CD4-positive, CD25-positive, alpha-beta regulatory T cell (primary cell): ENCODE results near the gene GDPD5. TPM values are rescaled to one million over a fixed set of nuclear protein-coding genes. Genes with fewer than 3 reads are reported as not detected.

Source experiments
- ATAC-seq, 2 donors: fragments of 150-1000 bp; cut with Tn5 transposase; one replicate each; pipeline ENCODE4 v1.10.0; 2021; ENCODE audit warnings: low read depth in 2 of 2, moderate number of reproducible peaks in 2 of 2, moderate library complexity in 1 of 2
- DNase-seq, 3 donors: peaks; one replicate each; pipeline versions ENCODE4 v3.0.0 to v3.0.0-alpha.2; 2012 to 2022; ENCODE audit warnings: mixed read lengths in 1 of 3
- H3K27ac ChIP-seq: one replicate; pipeline ENCODE4 v1.7.0; 2013; ENCODE audit warnings: mild to moderate bottlenecking, low read length; ENCODE audit not compliant: insufficient read depth, poor library complexity, severe bottlenecking
- H3K27me3 ChIP-seq: one replicate; pipeline ENCODE4 v1.7.0; 2013; ENCODE audit warnings: low read length; ENCODE audit not compliant: control insufficient read depth, insufficient read depth
- H3K36me3 ChIP-seq: one replicate; pipeline ENCODE4 v1.7.0; 2013; ENCODE audit warnings: mild to moderate bottlenecking, low read length, moderate library complexity; ENCODE audit not compliant: control insufficient read depth, insufficient read depth
- H3K4me1 ChIP-seq: 2 replicates; pipeline ENCODE4 v1.7.0; 2013; ENCODE audit warnings: mild to moderate bottlenecking, low read length; ENCODE audit not compliant: insufficient read depth, control insufficient read depth, poor library complexity, severe bottlenecking
- H3K4me3 ChIP-seq: one replicate; pipeline ENCODE4 v1.7.0; 2013; ENCODE audit warnings: low read depth, mild to moderate bottlenecking, low read length, moderate library complexity
- H3K9me3 ChIP-seq, 2 experiments: 1 replicate in 1 of 2; 2 replicates in 1 of 2; pipeline ENCODE4 v1.7.0; 2013; ENCODE audit warnings: low read length in 2 of 2, mild to moderate bottlenecking in 1 of 2, moderate library complexity in 1 of 2; ENCODE audit not compliant: control insufficient read depth in 2 of 2
- H3K27ac Mint-ChIP-seq, 3 donors: one replicate each; pipeline ENCODE4 v1.8.0; 2020 to 2022; ENCODE audit warnings: mild to moderate bottlenecking in 3 of 3, mixed read lengths in 3 of 3, moderate library complexity in 2 of 3
- H3K27me3 Mint-ChIP-seq: one replicate; pipeline ENCODE4 v1.8.0; 2022; ENCODE audit warnings: mild to moderate bottlenecking, mixed read lengths
- H3K36me3 Mint-ChIP-seq: one replicate; pipeline ENCODE4 v1.8.0; 2020; ENCODE audit warnings: mixed read lengths
- H3K4me1 Mint-ChIP-seq, 4 donors: one replicate each; pipeline ENCODE4 v1.8.0; 2020 to 2022; ENCODE audit warnings: mixed read lengths in 4 of 4, mild to moderate bottlenecking in 1 of 4
- H3K4me3 Mint-ChIP-seq, 4 donors: one replicate each; pipeline ENCODE4 v1.8.0; 2020 to 2022; ENCODE audit warnings: mild to moderate bottlenecking in 4 of 4, mixed read lengths in 4 of 4, moderate library complexity in 3 of 4
- H3K9me3 Mint-ChIP-seq, 7 donors: one replicate each; pipeline ENCODE4 v1.8.0; 2020 to 2022; ENCODE audit warnings: mixed read lengths in 7 of 7, mild to moderate bottlenecking in 3 of 7, moderate library complexity in 2 of 7
- polyA plus RNA-seq, 4 donors: library from polyadenylated mRNA; unstranded; fragments of 300-500 nt; fragmentation: Illumina TruSeq; gene quantifications; one replicate each; pipeline ENCODE4 v1.2.3, GENCODE V29; 2021
- total RNA-seq: library from RNA; stranded (reverse); gene quantifications from one replicate; pipeline ENCODE4 v1.2.3, GENCODE V29; 2022

GDPD5 gene
- total and polyA plus RNA-seq, 5 donors from 2014 or later = 8.0 to 170 (median 21.5) TPM

DNA sequence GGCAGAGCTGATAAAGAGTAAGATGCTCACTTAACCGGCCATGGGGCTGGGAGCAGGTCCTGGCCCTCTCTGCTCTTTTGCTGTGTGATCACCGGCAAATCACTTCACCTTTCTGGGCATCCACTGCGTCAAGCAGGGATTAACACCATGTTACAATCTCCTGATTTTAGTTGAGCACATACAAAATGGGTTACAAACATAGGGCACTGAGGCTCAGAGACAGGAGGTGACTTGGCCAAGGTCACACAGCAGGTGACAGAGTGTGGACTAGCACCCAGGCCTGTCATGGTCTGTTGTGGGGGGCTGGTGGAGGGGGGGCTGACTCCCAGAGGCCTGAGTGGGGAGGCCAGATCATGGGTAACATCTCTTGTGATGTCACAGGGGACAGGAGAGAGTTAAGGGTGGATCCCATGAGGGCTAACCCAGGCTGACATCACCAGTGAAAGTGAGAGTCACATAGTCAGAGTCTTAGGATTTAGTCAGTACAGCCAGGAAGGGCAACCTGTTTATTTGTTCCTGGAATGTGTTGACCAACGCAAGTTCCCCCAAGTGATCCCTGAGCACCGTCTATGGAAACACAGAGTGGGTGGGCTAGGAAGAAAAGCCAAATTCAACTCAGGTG lies 27.8 kb downstream of the GDPD5 start:
- Mint-ChIP-seq H3K36me3 (peaks cover 7% of the 10 kb centered on the region), H3K4me1 (peaks cover 0 to 29% (median 19%) of the 10 kb centered on the region in 4 donors), H3K4me3 (no peak overlapping the region), H3K9me3 (no peaks in the 10 kb centered on the region), H3K27me3 (no peaks in the 10 kb centered on the region), H3K27ac (peak overlapping the region in 2 of 3 donors; percentile 38 to 89)
- ATAC-seq (no peak), DNase-seq (no peak)
- Histone ChIP-seq H3K4me3 (no peak overlapping the region), H3K9me3 (no peaks in the 10 kb centered on the region), H3K36me3 (no peaks in the 10 kb centered on the region), H3K27ac (no peak overlapping the region), H3K4me1 (no peaks in the 10 kb centered on the region), H3K27me3 (no peaks in the 10 kb centered on the region)

- Histone ChIP-seq H3K4me1 (peaks cover 15% of the 10 kb centered on the region), H3K27ac (no peak overlapping the region), H3K9me3 (no peaks in the 10 kb centered on the region), H3K27me3 (no peaks in the 10 kb centered on the region), H3K36me3 (no peaks in the 10 kb centered on the region), H3K4me3 (no peak overlapping the region)
- Mint-ChIP-seq H3K4me3 (no peak overlapping the region), H3K4me1 (peaks cover 0 to 36% (median 22%) of the 10 kb centered on the region in 4 donors), H3K36me3 (peaks cover 7% of the 10 kb centered on the region), H3K27ac (peak overlapping the region in 1 of 3 donors; percentile 59), H3K27me3 (no peaks in the 10 kb centered on the region), H3K9me3 (no peaks in the 10 kb centered on the region)
- DNase-seq (no peak), ATAC-seq (no peak)
Observed at GRCh38 chr11:75496305-75496752, 29.4 kb downstream of the GDPD5 start.

GRCh38 chr11:75495749-75496304 lies 29.9 kb downstream of the GDPD5 start:
- Histone ChIP-seq H3K4me3 (no peak overlapping the region), H3K36me3 (no peaks in the 10 kb centered on the region), H3K27ac (no peak overlapping the region), H3K9me3 (no peaks in the 10 kb centered on the region), H3K4me1 (peaks cover 15% of the 10 kb centered on the region), H3K27me3 (no peaks in the 10 kb centered on the region)
- Mint-ChIP-seq H3K4me1 (peaks cover 0 to 34% (median 23%) of the 10 kb centered on the region in 4 donors), H3K27me3 (no peaks in the 10 kb centered on the region), H3K4me3 (no peak overlapping the region), H3K9me3 (no peaks in the 10 kb centered on the region), H3K36me3 (peaks cover 7% of the 10 kb centered on the region), H3K27ac (peak overlapping the region in 1 of 3 donors; percentile 59)
- no peak for DNase-seq
- no peak for ATAC-seq

- peaks cover 15% of the 10 kb centered on the region for H3K4me1 ChIP-seq
- peak overlapping the region in 1 of 3 donors; percentile 81 for H3K27ac Mint-ChIP-seq
- no peaks in the 10 kb centered on the region for H3K27me3 ChIP-seq
- H3K36me3 ChIP-seq = peaks cover 7% of the 10 kb centered on the region
- H3K4me3 ChIP-seq = no peak overlapping the region
- no peak overlapping the region for H3K27ac ChIP-seq
- no peaks in the 10 kb centered on the region for H3K9me3 ChIP-seq
- peaks cover 0 to 29% (median 17%) of the 10 kb centered on the region in 4 donors for H3K4me1 Mint-ChIP-seq
- H3K27me3 Mint-ChIP-seq = no peaks in the 10 kb centered on the region
- DNase-seq (no peak), ATAC-seq (no peak)
- H3K9me3 Mint-ChIP-seq = no peaks in the 10 kb centered on the region
- H3K4me3 Mint-ChIP-seq = peak overlapping the region in 1 of 4 donors; percentile 14
- peaks cover 7% of the 10 kb centered on the region for H3K36me3 Mint-ChIP-seq
Observed at GRCh38 chr11:75493626-75494025, 32.1 kb downstream of the GDPD5 start.

DNA sequence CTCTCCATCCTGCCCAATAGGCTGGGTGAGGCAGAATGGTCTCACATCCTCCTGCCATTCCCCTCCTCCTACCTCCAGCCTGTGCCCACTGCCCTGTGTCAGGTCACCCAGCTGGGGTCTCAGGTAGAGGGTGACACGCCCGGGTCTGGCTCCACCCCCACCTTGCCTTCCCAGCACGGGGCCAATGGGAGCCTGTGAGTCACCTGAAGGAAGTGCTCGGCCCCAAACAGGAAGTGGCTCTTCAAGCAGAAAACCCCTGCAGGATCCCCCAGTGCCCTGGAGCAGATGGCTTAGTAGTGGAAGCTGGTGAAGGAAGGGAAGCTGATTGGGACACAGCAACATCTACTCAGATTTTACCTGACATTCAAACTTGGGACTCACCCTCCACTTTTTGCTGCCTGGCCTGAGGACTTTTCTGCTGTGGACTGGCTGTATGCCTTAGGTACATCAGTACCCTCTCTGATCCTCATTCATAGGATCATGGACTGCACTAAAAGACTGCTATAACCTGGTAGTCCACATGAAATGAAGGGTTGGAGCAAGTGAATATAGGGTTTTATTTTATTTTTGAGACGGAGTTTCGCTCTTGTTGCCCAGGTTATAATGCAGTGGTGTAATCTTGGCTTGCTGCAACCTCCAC lies 33.4 kb downstream of the GDPD5 start:
- H3K4me3 Mint-ChIP-seq = peak overlapping the region in 3 of 4 donors; percentile 15 to 75 (median 50)
- H3K27me3 Mint-ChIP-seq = no peaks in the 10 kb centered on the region
- peaks cover 8% of the 10 kb centered on the region for H3K36me3 Mint-ChIP-seq
- peak overlapping the region; percentile 37 for H3K27ac ChIP-seq
- no peaks in the 10 kb centered on the region for H3K27me3 ChIP-seq
- no peaks in the 10 kb centered on the region for H3K9me3 Mint-ChIP-seq
- peaks cover 15% of the 10 kb centered on the region for H3K4me1 ChIP-seq
- peak; percentile 86 to 93 for ATAC-seq
- H3K27ac Mint-ChIP-seq = peak overlapping the region; percentile 71 to 85 (median 81)
- H3K4me1 Mint-ChIP-seq = peaks cover 0 to 27% (median 16%) of the 10 kb centered on the region in 4 donors
- H3K36me3 ChIP-seq = peaks cover 7% of the 10 kb centered on the region
- peak; percentile 25 to 76 (median 33) for DNase-seq
- H3K9me3 ChIP-seq = no peaks in the 10 kb centered on the region
- peak overlapping the region; percentile 43 for H3K4me3 ChIP-seq

DNA sequence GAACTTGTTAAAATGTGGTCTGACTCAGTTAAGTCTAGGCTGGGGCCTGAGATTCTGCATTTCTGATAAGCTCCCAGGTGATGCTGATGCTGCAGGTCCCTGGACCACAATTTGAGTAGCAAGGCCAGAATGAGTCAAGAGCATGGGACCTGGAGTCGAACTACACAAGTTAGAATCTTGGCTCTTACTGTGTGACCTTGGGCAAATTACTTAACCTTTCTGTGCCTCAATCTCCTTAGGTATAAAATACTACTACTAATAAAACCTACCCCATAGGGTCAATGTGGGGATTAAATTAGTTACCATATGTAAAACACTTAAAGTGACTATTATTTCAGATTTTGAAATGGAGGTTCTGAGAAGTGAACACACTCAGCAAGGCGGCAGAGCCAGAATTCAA lies 34.3 kb downstream of the GDPD5 start:
- H3K36me3 Mint-ChIP-seq = peaks cover 8% of the 10 kb centered on the region
- H3K4me1 Mint-ChIP-seq = peaks cover 0 to 29% (median 16%) of the 10 kb centered on the region in 4 donors
- Histone ChIP-seq H3K27me3 (no peaks in the 10 kb centered on the region), H3K4me1 (peaks cover 15% of the 10 kb centered on the region), H3K9me3 (no peaks in the 10 kb centered on the region), H3K4me3 (no peak overlapping the region), H3K27ac (no peak overlapping the region), H3K36me3 (peaks cover 7% of the 10 kb centered on the region)
- no peaks in the 10 kb centered on the region for H3K9me3 Mint-ChIP-seq
- no peak for ATAC-seq
- H3K4me3 Mint-ChIP-seq = peak overlapping the region in 1 of 4 donors; percentile 11
- H3K27ac Mint-ChIP-seq = peak overlapping the region; percentile 71 to 85 (median 81)
- no peaks in the 10 kb centered on the region for H3K27me3 Mint-ChIP-seq
- no peak for DNase-seq

GRCh38 chr11:75490221-75491181 lies 35.2 kb downstream of the GDPD5 start:
- H3K36me3 Mint-ChIP-seq = peaks cover 8% of the 10 kb centered on the region
- ATAC-seq = no peak

More at GRCh38 chr11:75490221-75491181, 35.2 kb downstream of the GDPD5 start:
- Histone ChIP-seq H3K27ac (no peak overlapping the region), H3K4me3 (no peak overlapping the region), H3K27me3 (no peaks in the 10 kb centered on the region), H3K36me3 (peaks cover 7% of the 10 kb centered on the region), H3K9me3 (no peaks in the 10 kb centered on the region), H3K4me1 (peaks cover 15% of the 10 kb centered on the region)
- peak overlapping the region in 1 of 4 donors; percentile 41 for H3K4me3 Mint-ChIP-seq
- peak overlapping the region in 2 of 3 donors; percentile 52 to 82 for H3K27ac Mint-ChIP-seq
- H3K4me1 Mint-ChIP-seq = peaks cover 0 to 29% (median 16%) of the 10 kb centered on the region in 4 donors
- no peaks in the 10 kb centered on the region for H3K9me3 Mint-ChIP-seq
- DNase-seq = no peak
- no peaks in the 10 kb centered on the region for H3K27me3 Mint-ChIP-seq
